Colonic mucosa (tissue), 4 donors: ENCODE results near the gene DNASE1L3. TPM values are rescaled to one million over a fixed set of nuclear protein-coding genes. Genes with fewer than 3 reads are reported as not detected.

Experiments used
- DNase-seq: peaks from one replicate; pipeline ENCODE4 v3.0.0-alpha.2; 2020
- H3K27ac ChIP-seq: fragments of 200-600 bp; one replicate; pipeline ENCODE4 v1.8.0; 2021
- H3K27me3 ChIP-seq: fragments of 200-600 bp; one replicate; pipeline ENCODE4 v1.8.0; 2021
- H3K36me3 ChIP-seq: fragments of 200-600 bp; one replicate; pipeline ENCODE4 v1.8.0; 2021
- H3K4me1 ChIP-seq: fragments of 200-600 bp; one replicate; pipeline ENCODE4 v1.8.0; 2021; ENCODE audit warnings: mild to moderate bottlenecking
- H3K4me3 ChIP-seq: fragments of 200-600 bp; one replicate; pipeline ENCODE4 v1.8.0; 2021
- H3K9ac ChIP-seq, 2 donors: one replicate each; pipeline ENCODE4 v1.7.0; 2013; ENCODE audit warnings: control low read depth in 2 of 2, low read depth in 2 of 2, low read length in 2 of 2
- H3K9me3 ChIP-seq: fragments of 200-600 bp; one replicate; pipeline ENCODE4 v1.8.0; 2021
- CTCF ChIP-seq: fragments of 200-600 bp; IDR thresholded peaks from one replicate; pipeline ENCODE4 v1.8.0; 2022; ENCODE audit warnings: antibody characterized with exemption, mild to moderate bottlenecking
- intact Hi-C: fragments of 100-400 bp; cut with DNase I; formaldehyde crosslinking; loops from one replicate; pipeline ENCODE4 v1.14.1; 2022
- total RNA-seq, 2 donors: library from RNA; stranded (reverse); fragmentation: NEBNext Ultra II Directional in 1 of 2; extraction: Animal tissue kit (Norgen Biotek cat#: 25700) in 1 of 2; gene quantifications; one replicate each; pipeline ENCODE4 v1.2.1, GENCODE V29; 2021
- donor health status: healthy.
- donor health status: DM: no; HTN: no; CAD: no.
- donor health status: DM: no; HTN: no; CAD: no.

Gene DNASE1L3
- total RNA-seq, 2 donors from 2014 or later, result 2.2 to 6.2 TPM

- Histone ChIP-seq H3K27ac (no peak overlapping the region), H3K4me1 (peaks cover 26% of the 10 kb centered on the region), H3K27me3 (no peaks in the 10 kb centered on the region), H3K36me3 (no peaks in the 10 kb centered on the region), H3K4me3 (no peak overlapping the region), H3K9ac (no peak overlapping the region), H3K9me3 (no peaks in the 10 kb centered on the region)
- TF ChIP-seq CTCF, result no peak
- no peak for DNase-seq
- intact Hi-C loops, result loop anchor here (10.0 kb wide), 2 partner anchors 215 to 235 kb away; no protein-coding TSS in a partner anchor
Observed at GRCh38 chr3:58179235-58180098, 31.3 kb downstream of the DNASE1L3 start.

- Histone ChIP-seq H3K4me3 (no peak overlapping the region), H3K27ac (no peak overlapping the region)
Observed at GRCh38 chr3:58178528-58179234, 32.1 kb downstream of the DNASE1L3 start.

GRCh38 chr3:58177747-58178527, 32.8 kb downstream of the DNASE1L3 start:
- no peaks in the 10 kb centered on the region for H3K9me3 ChIP-seq
- H3K27me3 ChIP-seq, result no peaks in the 10 kb centered on the region
- intact Hi-C loops, result loop anchor here (10.0 kb wide), 1 partner anchor 213 kb away; no protein-coding TSS in a partner anchor
- peak overlapping the region; percentile 39 for H3K4me3 ChIP-seq
- peaks cover 40% of the 10 kb centered on the region for H3K4me1 ChIP-seq
- no peaks in the 10 kb centered on the region for H3K36me3 ChIP-seq
- peak; percentile 97 for DNase-seq
- peak overlapping the region in 1 of 2 donors; percentile 63 for H3K9ac ChIP-seq
- peak; percentile 94 for TF ChIP-seq CTCF
- no peak overlapping the region for H3K27ac ChIP-seq

More at GRCh38 chr3:58178528-58179234, 32.1 kb downstream of the DNASE1L3 start:
- H3K27me3 ChIP-seq, result no peaks in the 10 kb centered on the region
- no peak for TF ChIP-seq CTCF
- H3K9ac ChIP-seq, result peak overlapping the region in 1 of 2 donors; percentile 63
- intact Hi-C loops, result loop anchor here (10.0 kb wide), 1 partner anchor 214 kb away; no protein-coding TSS in a partner anchor
- H3K4me1 ChIP-seq, result peaks cover 34% of the 10 kb centered on the region
- H3K36me3 ChIP-seq, result no peaks in the 10 kb centered on the region
- DNase-seq, result peak; percentile 50
- H3K9me3 ChIP-seq, result no peaks in the 10 kb centered on the region

- Histone ChIP-seq H3K27me3 (no peaks in the 10 kb centered on the region), H3K36me3 (no peaks in the 10 kb centered on the region), H3K9ac (no peak overlapping the region), H3K4me1 (peaks cover 40% of the 10 kb centered on the region), H3K9me3 (no peaks in the 10 kb centered on the region), H3K4me3 (no peak overlapping the region), H3K27ac (no peak overlapping the region)
- TF ChIP-seq CTCF, result no peak
- intact Hi-C loops, result loop anchor here (10.0 kb wide), 1 partner anchor 212 kb away; no protein-coding TSS in a partner anchor
- DNase-seq, result no peak
Observed at GRCh38 chr3:58176827-58177489, 33.8 kb downstream of the DNASE1L3 start.
